ENCODE measurements around the gene NLRP4.
A peak's percentile ranks its signal among the peaks of the same experiment; 100 is the strongest.

Gene NLRP4

DNA sequence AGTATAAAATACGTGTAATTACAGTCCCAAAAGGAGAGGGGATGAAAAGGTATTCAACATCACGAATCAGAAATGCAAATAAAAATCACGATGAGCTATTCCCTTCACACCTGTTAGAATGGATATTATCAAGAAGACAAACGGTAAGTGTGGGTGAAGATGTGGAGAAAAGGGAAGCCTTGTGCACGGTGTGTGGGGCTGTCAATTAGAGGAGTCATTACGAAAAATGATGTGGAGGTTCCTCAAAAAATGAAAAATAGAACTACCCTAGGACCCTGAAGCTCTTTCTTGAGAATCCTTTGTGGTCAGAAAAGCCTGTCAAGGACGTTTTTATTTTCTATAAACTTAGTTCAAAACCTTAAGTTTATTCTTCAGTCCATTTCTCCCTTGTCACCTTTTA lies 23.9 kb upstream of the NLRP4 start:
- Histone ChIP-seq H4K20me1 (ENCODE audit: insufficient read depth, low read length) (no peaks in the 10 kb centered on the region), H3K4me3 (ENCODE audit: low read length) (no peak overlapping the region), H3K27me3 (replicated peaks; ENCODE audit: insufficient read depth, low read length) (no peaks in the 10 kb centered on the region), H3K79me2 (ENCODE audit: low read length) (no peaks in the 10 kb centered on the region), H2AFZ (ENCODE audit: low read length) (no peak overlapping the region), H3K9ac (ENCODE audit: low read length) (no peak overlapping the region), H3K4me2 (ENCODE audit: low read depth, low read length) (no peak overlapping the region), H3K9me2 (replicated peaks; ENCODE audit: insufficient read depth, low read length) (no peaks in the 10 kb centered on the region), H3K4me1 (ENCODE audit: low read length) (peaks cover 12% of the 10 kb centered on the region; the same call in 1 of the 2 replicates), H3K9me3 (replicated peaks; ENCODE audit: insufficient read depth, low read length) (no peaks in the 10 kb centered on the region), H3F3A (ENCODE audit: insufficient read depth, low read length) (no peaks in the 10 kb centered on the region), H3K27ac (ENCODE audit: low read length) (no peak overlapping the region), H3K36me3 (replicated peaks; ENCODE audit: insufficient read depth, low read length) (no peaks in the 10 kb centered on the region)
- no peak for DNase-seq
- TF ChIP-seq CTCF (IDR thresholded peaks at IDR 0.05; ENCODE audit: low read length) (no peak), EZH2phosphoT487 (IDR thresholded peaks at IDR 0.05; ENCODE audit: low read length) (no peak), EZH2 (optimal IDR thresholded peaks at IDR 0.05; ENCODE audit: low read depth, low read length) (no peak)

- H3K36me3 ChIP-seq (replicated peaks; ENCODE audit: insufficient read depth, low read length): no peaks in the 10 kb centered on the region
- no peaks in the 10 kb centered on the region for H3K79me2 ChIP-seq (ENCODE audit: low read length)
- no peak for DNase-seq
- H4K20me1 ChIP-seq (ENCODE audit: insufficient read depth, low read length): no peaks in the 10 kb centered on the region
- H3K4me2 ChIP-seq (ENCODE audit: low read depth, low read length): no peak overlapping the region
- H3K4me1 ChIP-seq (ENCODE audit: low read length): peaks cover 25% of the 10 kb centered on the region
- no peak overlapping the region for H3K4me3 ChIP-seq (ENCODE audit: low read length)
- no peaks in the 10 kb centered on the region for H3K9me3 ChIP-seq (replicated peaks; ENCODE audit: insufficient read depth, low read length)
- peaks cover 11% of the 10 kb centered on the region for H3F3A ChIP-seq (ENCODE audit: insufficient read depth, low read length)
- no peak overlapping the region for H3K9ac ChIP-seq (ENCODE audit: low read length)
- H3K9me2 ChIP-seq (replicated peaks; ENCODE audit: insufficient read depth, low read length): no peaks in the 10 kb centered on the region
- no peaks in the 10 kb centered on the region for H3K27me3 ChIP-seq (replicated peaks; ENCODE audit: insufficient read depth, low read length)
- no peak overlapping the region for H2AFZ ChIP-seq (ENCODE audit: low read length)
- TF ChIP-seq EZH2phosphoT487 (IDR thresholded peaks at IDR 0.05; ENCODE audit: low read length) (no peak), EZH2 (optimal IDR thresholded peaks at IDR 0.05; ENCODE audit: low read depth, low read length) (no peak), CTCF (IDR thresholded peaks at IDR 0.05; ENCODE audit: low read length) (no peak)
- no peak overlapping the region for H3K27ac ChIP-seq (ENCODE audit: low read length)
These were observed 22.4 kb upstream of the NLRP4 start for GRCh38 chr19:55813906-55814305.

DNA sequence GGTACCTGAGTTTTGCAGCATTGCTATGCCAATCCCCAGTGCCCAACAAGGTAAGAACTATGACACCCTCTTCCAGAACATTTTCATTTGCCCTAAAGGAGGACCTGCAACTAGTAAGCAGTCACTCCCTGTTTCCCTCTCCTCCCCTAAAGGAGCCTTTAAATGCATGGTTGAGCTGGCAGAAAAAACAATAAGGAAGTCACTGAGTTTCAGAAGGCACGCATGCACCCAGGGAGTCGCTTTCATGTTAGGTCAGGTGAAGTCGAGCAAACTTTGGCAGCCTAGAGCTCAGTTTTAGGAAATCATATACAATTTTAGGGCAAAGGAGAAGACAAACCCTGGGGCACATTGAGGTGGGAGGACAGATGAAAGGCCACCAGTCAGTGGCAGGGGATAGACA lies 16.3 kb upstream of the NLRP4 start:
- Histone ChIP-seq H3K9me3 (replicated peaks; ENCODE audit: insufficient read depth, low read length) (no peaks in the 10 kb centered on the region), H3K9ac (ENCODE audit: low read length) (peak overlapping the region; percentile 84), H3K79me2 (ENCODE audit: low read length) (no peaks in the 10 kb centered on the region)

More for the DNA sequence above, 16.3 kb upstream of the NLRP4 start:
- H3K9me2 ChIP-seq (replicated peaks; ENCODE audit: insufficient read depth, low read length): no peaks in the 10 kb centered on the region
- H3K4me1 ChIP-seq (ENCODE audit: low read length): peaks cover 44% of the 10 kb centered on the region
- H4K20me1 ChIP-seq (ENCODE audit: insufficient read depth, low read length): no peaks in the 10 kb centered on the region
- H3F3A ChIP-seq (ENCODE audit: insufficient read depth, low read length): peaks cover 29% of the 10 kb centered on the region
- H2AFZ ChIP-seq (ENCODE audit: low read length): peak overlapping the region; percentile 20; the same call in 1 of the 2 replicates
- peak overlapping the region; percentile 48 for H3K4me3 ChIP-seq (ENCODE audit: low read length)
- DNase-seq: peak; percentile 65
- no peaks in the 10 kb centered on the region for H3K27me3 ChIP-seq (replicated peaks; ENCODE audit: insufficient read depth, low read length)
- peak overlapping the region; percentile 99 for H3K27ac ChIP-seq (ENCODE audit: low read length)
- TF ChIP-seq CTCF (IDR thresholded peaks at IDR 0.05; ENCODE audit: low read length) (no peak), EZH2 (optimal IDR thresholded peaks at IDR 0.05; ENCODE audit: low read depth, low read length) (no peak), EZH2phosphoT487 (IDR thresholded peaks at IDR 0.05; ENCODE audit: low read length) (no peak)
- H3K4me2 ChIP-seq (ENCODE audit: low read depth, low read length): peak overlapping the region; percentile 83
- H3K36me3 ChIP-seq (replicated peaks; ENCODE audit: insufficient read depth, low read length): no peaks in the 10 kb centered on the region
